Liver (tissue), 9 donors: ENCODE measurements around the gene MSMP. TPM values are rescaled to one million over a fixed set of nuclear protein-coding genes. Genes with fewer than 3 reads are reported as not detected.
A peak's percentile ranks its signal among the peaks of the same experiment; 100 is the strongest.

ENCODE experiments used
- DNase-seq: peaks from one replicate; pipeline ENCODE4 v3.0.0-alpha.2; 2017; ENCODE audit warnings: low spot score
- H3K27ac ChIP-seq, 2 donors: one replicate each; pipeline ENCODE4 v1.7.0; 2013; ENCODE audit warnings: inconsistent platforms in 2 of 2, low read length in 2 of 2, control low read depth in 1 of 2, low read depth in 1 of 2, mild to moderate bottlenecking in 1 of 2
- H3K27me3 ChIP-seq, 4 donors: one replicate each; pipeline versions ENCODE4 v1.6.1 to v1.7.0; 2013; ENCODE audit warnings: low read length in 3 of 4, inconsistent platforms in 1 of 4, mild to moderate bottlenecking in 1 of 4, moderate library complexity in 1 of 4; ENCODE audit not compliant: control insufficient read depth in 4 of 4, insufficient read depth in 4 of 4
- H3K36me3 ChIP-seq, 4 donors: one replicate each; pipeline versions ENCODE4 v1.6.1 to v1.7.0; 2013; ENCODE audit warnings: low read length in 3 of 4, mild to moderate bottlenecking in 3 of 4, low read depth in 1 of 4, moderate library complexity in 1 of 4; ENCODE audit not compliant: control insufficient read depth in 4 of 4, insufficient read depth in 3 of 4
- H3K4me1 ChIP-seq, 4 donors: one replicate each; pipeline versions ENCODE4 v1.6.1 to v1.7.0; 2013; ENCODE audit warnings: low read length in 3 of 4, mild to moderate bottlenecking in 3 of 4, moderate library complexity in 1 of 4; ENCODE audit not compliant: control insufficient read depth in 4 of 4, insufficient read depth in 4 of 4
- H3K4me3 ChIP-seq, 3 donors: one replicate each; pipeline versions ENCODE4 v1.6.1 to v1.7.0; 2013; ENCODE audit warnings: low read length in 3 of 3, control low read depth in 1 of 3, low read depth in 1 of 3, mild to moderate bottlenecking in 1 of 3
- H3K9ac ChIP-seq, 2 donors: one replicate each; pipeline ENCODE4 v1.7.0; 2013; ENCODE audit warnings: low read length in 2 of 2, mild to moderate bottlenecking in 2 of 2, moderate library complexity in 2 of 2, control low read depth in 1 of 2, low read depth in 1 of 2
- H3K9me3 ChIP-seq, 4 donors: one replicate each; pipeline versions ENCODE4 v1.6.1 to v1.7.0; 2013; ENCODE audit warnings: low read length in 3 of 4; ENCODE audit not compliant: control insufficient read depth in 4 of 4
- EGR1 ChIP-seq, 2 donors: IDR thresholded peaks; 2 replicates each; pipeline ENCODE4 v1.6.1; 2016 to 2018; ENCODE audit warnings: antibody characterized with exemption in 2 of 2, low read depth in 2 of 2
- FOXA1 ChIP-seq: IDR thresholded peaks from 2 replicates; pipeline ENCODE4 v1.6.1; 2016; ENCODE audit warnings: antibody characterized with exemption
- FOXA2 ChIP-seq: IDR thresholded peaks from 2 replicates; pipeline ENCODE4 v1.6.1; 2016; ENCODE audit warnings: antibody characterized with exemption
- GABPA ChIP-seq, 2 donors: IDR thresholded peaks in 1 of 2; conservative IDR thresholded peaks in 1 of 2; 2 replicates each; pipeline ENCODE4 v1.6.1; 2016; ENCODE audit warnings: antibody characterized with exemption in 2 of 2, mild to moderate bottlenecking in 1 of 2, moderate library complexity in 1 of 2
- HNF4A ChIP-seq, 2 donors: conservative IDR thresholded peaks; 2 replicates each; pipeline ENCODE4 v1.6.1; 2016; ENCODE audit warnings: antibody characterized with exemption in 2 of 2, mild to moderate bottlenecking in 2 of 2
- HNF4G ChIP-seq: IDR thresholded peaks from 2 replicates; pipeline ENCODE4 v1.6.1; 2016; ENCODE audit warnings: antibody characterized with exemption
- JUND ChIP-seq, 2 donors: IDR thresholded peaks; 2 replicates each; pipeline ENCODE4 v1.6.1; 2016; ENCODE audit warnings: antibody characterized with exemption in 2 of 2
- NR2F2 ChIP-seq: IDR thresholded peaks from 2 replicates; pipeline ENCODE4 v1.6.1; 2016; ENCODE audit warnings: antibody characterized with exemption
- RAD21 ChIP-seq, 2 donors: IDR thresholded peaks; 2 replicates each; pipeline ENCODE4 v1.6.1; 2016; ENCODE audit warnings: antibody characterized with exemption in 2 of 2, mild to moderate bottlenecking in 2 of 2
- RXRA ChIP-seq, 2 donors: IDR thresholded peaks; 2 replicates each; pipeline ENCODE4 v1.6.1; 2017 to 2018; ENCODE audit warnings: antibody characterized with exemption in 2 of 2, mild to moderate bottlenecking in 1 of 2
- SP1 ChIP-seq: IDR thresholded peaks from 2 replicates; pipeline ENCODE4 v1.6.1; 2018; ENCODE audit warnings: antibody characterized with exemption, mild to moderate bottlenecking
- TAF1 ChIP-seq: conservative IDR thresholded peaks from 2 replicates; pipeline ENCODE4 v1.6.1; 2016; ENCODE audit warnings: antibody characterized with exemption, mild to moderate bottlenecking
- YY1 ChIP-seq: IDR thresholded peaks from 2 replicates; pipeline ENCODE4 v1.6.1; 2016; ENCODE audit warnings: antibody characterized with exemption, mild to moderate bottlenecking
- ZBTB33 ChIP-seq: IDR thresholded peaks from 2 replicates; pipeline ENCODE4 v1.6.1; 2016; ENCODE audit warnings: antibody characterized with exemption
- WGBS: extraction: QIAGEN DNeasy Blood & Tissue Kit; methylation state at CpG from one replicate; pipeline ENCODE4 v1.1.7; 2013; 5-methylcytosine and 5-hydroxymethylcytosine counted together
- polyA plus RNA-seq, 2 donors: library from polyadenylated mRNA; stranded (reverse) in 1 of 2; unstranded in 1 of 2; fragments of 200-250 nt in 1 of 2; fragments of >200 nt in 1 of 2; fragmentation: Nextera tagmentation in 1 of 2; extraction: Ambion mirVana in 1 of 2; gene quantifications; one replicate each; pipeline versions ENCODE4 v1.2.1 to v1.2.3, GENCODE V29; 2013 to 2015
- total RNA-seq, 2 donors: library from RNA; depleted of rRNA; stranded (reverse); fragments of >200 nt; gene quantifications; one replicate each; pipeline ENCODE4 v1.2.3, GENCODE V29; 2014
- TF ChIP-seq, protein P1 (sequence below): IDR thresholded peaks from 2 replicates; pipeline ENCODE4 v1.6.1; 2016; ENCODE audit warnings: antibody characterized with exemption
- TF ChIP-seq, protein P2 (sequence below): IDR thresholded peaks from 2 replicates; pipeline ENCODE4 v1.6.1; 2016; ENCODE audit warnings: antibody characterized with exemption
- TF ChIP-seq, protein P3 (sequence below): IDR thresholded peaks from 2 replicates; pipeline ENCODE4 v1.6.1; 2016; ENCODE audit warnings: antibody characterized with exemption, mild to moderate bottlenecking
- TF ChIP-seq, protein P4 (sequence below): fragments of 150-350 bp; IDR thresholded peaks from 2 replicates; pipeline ENCODE4 v1.5.1; 2017; ENCODE audit warnings: improper control_type of control experiment, low read depth, low read length; ENCODE audit not compliant: missing input control
- donor health status: healthy.
- donor health status: healthy.
- donor health status: healthy.
- donor health status: healthy.
- donor health status: healthy.

The MSMP gene
- total and polyA plus RNA-seq, 4 donors: not detected

DNA sequence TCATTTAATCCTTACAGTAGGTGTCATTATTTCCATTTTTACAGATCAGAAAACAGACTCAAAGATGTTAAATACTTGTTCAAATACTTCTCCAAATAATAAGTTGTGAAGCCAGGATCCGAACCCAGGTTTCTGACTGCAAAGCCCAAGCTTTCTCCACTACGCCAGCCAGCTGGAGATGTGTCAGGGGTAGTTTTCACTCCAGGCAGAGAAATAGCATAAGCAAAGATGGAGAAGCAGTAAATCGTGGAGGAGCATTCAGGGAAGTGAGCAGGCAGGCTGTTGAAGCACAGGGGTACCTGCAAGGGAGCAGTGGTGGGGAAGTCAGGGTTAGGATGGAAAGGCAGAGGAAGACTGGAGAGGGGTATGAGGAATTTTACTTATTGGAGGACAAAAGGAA, 25.0 kb downstream of the MSMP start:
- WGBS: 65% methylated on average over 3 of the region's 3 CpGs
- H3K9ac ChIP-seq: no peak overlapping the region

GRCh38 chr9:35728041-35728971, 25.8 kb downstream of the MSMP start:
- TF ChIP-seq RXRA (IDR thresholded peaks at IDR 0.05) (peak; percentile 84 to 86), RAD21 (IDR thresholded peaks at IDR 0.05) (no peak), HNF4G (peak; percentile 16), SP1 (peak; percentile 51), YY1 (no peak), HNF4A (conservative IDR thresholded peaks at IDR 0.05) (peak; percentile 71 to 85), JUND (IDR thresholded peaks at IDR 0.05) (peak in 1 of 2 donors; percentile 22), NR2F2 (peak; percentile 81), GABPA (IDR thresholded peaks at IDR 0.05 in 1 of 2, conservative IDR thresholded peaks at IDR 0.05 in 1 of 2) (no peak), ZBTB33 (peak; percentile 44), EGR1 (IDR thresholded peaks at IDR 0.05; ENCODE audit: low read depth in 2 of 2) (no peak), TAF1 (peak; percentile 60), FOXA1 (no peak), FOXA2 (no peak)
- TF ChIP-seq, protein P1, sequence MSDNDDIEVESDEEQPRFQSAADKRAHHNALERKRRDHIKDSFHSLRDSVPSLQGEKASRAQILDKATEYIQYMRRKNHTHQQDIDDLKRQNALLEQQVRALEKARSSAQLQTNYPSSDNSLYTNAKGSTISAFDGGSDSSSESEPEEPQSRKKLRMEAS: no peak
- TF ChIP-seq, protein P2, sequence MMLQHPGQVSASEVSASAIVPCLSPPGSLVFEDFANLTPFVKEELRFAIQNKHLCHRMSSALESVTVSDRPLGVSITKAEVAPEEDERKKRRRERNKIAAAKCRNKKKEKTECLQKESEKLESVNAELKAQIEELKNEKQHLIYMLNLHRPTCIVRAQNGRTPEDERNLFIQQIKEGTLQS: no peak
- TF ChIP-seq, protein P3, sequence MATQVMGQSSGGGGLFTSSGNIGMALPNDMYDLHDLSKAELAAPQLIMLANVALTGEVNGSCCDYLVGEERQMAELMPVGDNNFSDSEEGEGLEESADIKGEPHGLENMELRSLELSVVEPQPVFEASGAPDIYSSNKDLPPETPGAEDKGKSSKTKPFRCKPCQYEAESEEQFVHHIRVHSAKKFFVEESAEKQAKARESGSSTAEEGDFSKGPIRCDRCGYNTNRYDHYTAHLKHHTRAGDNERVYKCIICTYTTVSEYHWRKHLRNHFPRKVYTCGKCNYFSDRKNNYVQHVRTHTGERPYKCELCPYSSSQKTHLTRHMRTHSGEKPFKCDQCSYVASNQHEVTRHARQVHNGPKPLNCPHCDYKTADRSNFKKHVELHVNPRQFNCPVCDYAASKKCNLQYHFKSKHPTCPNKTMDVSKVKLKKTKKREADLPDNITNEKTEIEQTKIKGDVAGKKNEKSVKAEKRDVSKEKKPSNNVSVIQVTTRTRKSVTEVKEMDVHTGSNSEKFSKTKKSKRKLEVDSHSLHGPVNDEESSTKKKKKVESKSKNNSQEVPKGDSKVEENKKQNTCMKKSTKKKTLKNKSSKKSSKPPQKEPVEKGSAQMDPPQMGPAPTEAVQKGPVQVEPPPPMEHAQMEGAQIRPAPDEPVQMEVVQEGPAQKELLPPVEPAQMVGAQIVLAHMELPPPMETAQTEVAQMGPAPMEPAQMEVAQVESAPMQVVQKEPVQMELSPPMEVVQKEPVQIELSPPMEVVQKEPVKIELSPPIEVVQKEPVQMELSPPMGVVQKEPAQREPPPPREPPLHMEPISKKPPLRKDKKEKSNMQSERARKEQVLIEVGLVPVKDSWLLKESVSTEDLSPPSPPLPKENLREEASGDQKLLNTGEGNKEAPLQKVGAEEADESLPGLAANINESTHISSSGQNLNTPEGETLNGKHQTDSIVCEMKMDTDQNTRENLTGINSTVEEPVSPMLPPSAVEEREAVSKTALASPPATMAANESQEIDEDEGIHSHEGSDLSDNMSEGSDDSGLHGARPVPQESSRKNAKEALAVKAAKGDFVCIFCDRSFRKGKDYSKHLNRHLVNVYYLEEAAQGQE: no peak
- TF ChIP-seq, protein P4, sequence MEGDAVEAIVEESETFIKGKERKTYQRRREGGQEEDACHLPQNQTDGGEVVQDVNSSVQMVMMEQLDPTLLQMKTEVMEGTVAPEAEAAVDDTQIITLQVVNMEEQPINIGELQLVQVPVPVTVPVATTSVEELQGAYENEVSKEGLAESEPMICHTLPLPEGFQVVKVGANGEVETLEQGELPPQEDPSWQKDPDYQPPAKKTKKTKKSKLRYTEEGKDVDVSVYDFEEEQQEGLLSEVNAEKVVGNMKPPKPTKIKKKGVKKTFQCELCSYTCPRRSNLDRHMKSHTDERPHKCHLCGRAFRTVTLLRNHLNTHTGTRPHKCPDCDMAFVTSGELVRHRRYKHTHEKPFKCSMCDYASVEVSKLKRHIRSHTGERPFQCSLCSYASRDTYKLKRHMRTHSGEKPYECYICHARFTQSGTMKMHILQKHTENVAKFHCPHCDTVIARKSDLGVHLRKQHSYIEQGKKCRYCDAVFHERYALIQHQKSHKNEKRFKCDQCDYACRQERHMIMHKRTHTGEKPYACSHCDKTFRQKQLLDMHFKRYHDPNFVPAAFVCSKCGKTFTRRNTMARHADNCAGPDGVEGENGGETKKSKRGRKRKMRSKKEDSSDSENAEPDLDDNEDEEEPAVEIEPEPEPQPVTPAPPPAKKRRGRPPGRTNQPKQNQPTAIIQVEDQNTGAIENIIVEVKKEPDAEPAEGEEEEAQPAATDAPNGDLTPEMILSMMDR: no peak
- Histone ChIP-seq H3K27me3 (no peaks in the 10 kb centered on the region), H3K9me3 (no peaks in the 10 kb centered on the region), H3K4me1 (peaks cover 19 to 57% (median 51%) of the 10 kb centered on the region in 4 donors), H3K9ac (peak overlapping the region; percentile 4 to 47), H3K36me3 (peaks cover 11 to 24% (median 21%) of the 10 kb centered on the region in 4 donors), H3K4me3 (peak overlapping the region in 2 of 3 donors; percentile 3 to 10), H3K27ac (peak overlapping the region; percentile 95 to 98)
- WGBS: 20% methylated on average over 10 of the region's 10 CpGs
- DNase-seq: peak; percentile 57

More for the DNA sequence above, 25.0 kb downstream of the MSMP start:
- peaks cover 21 to 64% (median 56%) of the 10 kb centered on the region in 4 donors for H3K4me1 ChIP-seq
- H3K4me3 ChIP-seq: peak overlapping the region in 2 of 3 donors; percentile 5 to 75
- H3K36me3 ChIP-seq: peaks cover 7 to 16% (median 14%) of the 10 kb centered on the region in 4 donors
- H3K9me3 ChIP-seq: no peaks in the 10 kb centered on the region
- peak overlapping the region; percentile 95 to 98 for H3K27ac ChIP-seq
- no peaks in the 10 kb centered on the region for H3K27me3 ChIP-seq
- TF ChIP-seq ZBTB33: peak; percentile 2
- no peak for TF ChIP-seq NR2F2
- DNase-seq: no peak
